ENCODE results near the gene PRLHR.
A peak's percentile ranks its signal among the peaks of the same experiment; 100 is the strongest.

The PRLHR gene

GRCh38 chr10:118583611-118584010 lies 11.8 kb downstream of the PRLHR start:
- in situ Hi-C loops (cut with HindIII; ENCODE audit: low pct_unique_long_range_greater_than_20kb, low sequenced_read_pairs): no loop called here
- TF ChIP-seq JUND (IDR thresholded peaks at IDR 0.05; ENCODE audit: low read depth): no peak
- DNase-seq (ENCODE audit: low read depth in 1 of 2, low spot score in 1 of 2): no peak

DNA sequence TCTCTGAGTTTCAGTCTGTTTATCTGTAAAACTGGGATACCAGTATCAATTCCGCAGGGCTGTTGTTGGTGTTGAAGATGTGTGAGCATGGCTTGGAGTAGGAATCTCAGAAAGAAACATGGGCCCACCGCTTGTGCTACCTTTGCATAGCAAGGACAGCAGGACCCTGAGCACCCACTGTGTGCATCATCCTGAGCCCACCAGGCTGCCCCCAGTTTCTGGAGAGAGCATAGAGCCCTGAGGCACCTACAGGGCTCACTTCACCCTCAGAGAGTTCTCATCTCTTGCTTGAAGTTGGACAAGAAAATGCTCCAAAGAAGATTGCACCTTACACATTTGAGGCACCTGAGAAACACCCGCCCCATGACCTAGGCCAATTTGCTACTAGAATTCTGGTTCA lies 12.9 kb downstream of the PRLHR start:
- no peak for TF ChIP-seq JUND (IDR thresholded peaks at IDR 0.05; ENCODE audit: low read depth)
- DNase-seq (ENCODE audit: low read depth in 1 of 2, low spot score in 1 of 2): no peak
- in situ Hi-C loops (cut with HindIII; ENCODE audit: low pct_unique_long_range_greater_than_20kb, low sequenced_read_pairs): no loop called here

DNA sequence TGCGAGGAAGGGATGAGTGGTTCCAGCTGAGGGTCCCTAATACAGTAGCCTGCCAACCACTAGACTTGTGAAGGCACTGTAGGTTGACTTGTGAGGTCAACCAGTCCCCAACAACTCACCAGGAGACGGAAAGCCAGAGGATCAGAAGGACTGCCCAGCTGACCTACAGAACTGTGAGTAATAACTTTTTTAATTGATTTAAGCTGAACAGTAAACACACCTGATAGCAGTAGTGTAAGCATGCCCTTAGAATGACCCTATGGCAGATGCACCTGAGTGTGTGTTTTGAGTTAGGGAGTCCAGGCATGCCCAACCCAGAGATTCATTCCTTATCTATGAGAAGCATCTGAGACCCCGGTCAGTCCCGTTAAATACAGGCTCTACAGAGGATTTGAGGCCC lies 14.1 kb downstream of the PRLHR start:
- TF ChIP-seq JUND (IDR thresholded peaks at IDR 0.05; ENCODE audit: low read depth): no peak
- in situ Hi-C loops (cut with HindIII; ENCODE audit: low pct_unique_long_range_greater_than_20kb, low sequenced_read_pairs): no loop called here
- DNase-seq (ENCODE audit: low read depth in 1 of 2, low spot score in 1 of 2): no peak

DNA sequence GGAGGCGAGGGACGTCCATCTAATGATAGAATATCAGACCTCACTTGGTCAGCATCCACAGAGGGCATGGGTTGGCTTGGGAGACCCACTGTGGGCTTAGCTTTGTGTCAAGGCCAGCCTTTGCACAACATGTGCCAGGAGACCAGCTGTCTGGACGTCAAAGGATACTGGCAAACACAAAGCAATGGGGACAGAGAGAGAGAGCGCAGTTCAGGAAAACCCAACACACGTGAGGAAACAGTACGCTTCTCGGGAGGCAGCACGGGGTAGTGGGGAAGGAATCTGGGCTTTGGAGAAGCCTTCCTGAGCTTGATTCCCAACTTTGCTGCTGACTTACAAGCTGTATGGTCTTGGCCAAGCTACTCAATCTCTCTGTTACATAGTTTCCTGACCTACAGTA lies 14.7 kb downstream of the PRLHR start:
- in situ Hi-C loops (cut with HindIII; ENCODE audit: low pct_unique_long_range_greater_than_20kb, low sequenced_read_pairs): no loop called here
- DNase-seq (ENCODE audit: low read depth in 1 of 2, low spot score in 1 of 2): no peak
- TF ChIP-seq JUND (IDR thresholded peaks at IDR 0.05; ENCODE audit: low read depth): no peak

- in situ Hi-C loops (cut with HindIII; ENCODE audit: low pct_unique_long_range_greater_than_20kb, low sequenced_read_pairs): no loop called here
- no peak for DNase-seq (ENCODE audit: low read depth in 1 of 2, low spot score in 1 of 2)
- TF ChIP-seq JUND (IDR thresholded peaks at IDR 0.05; ENCODE audit: low read depth): no peak
Observed at GRCh38 chr10:118573512-118573911, 21.9 kb downstream of the PRLHR start.

GRCh38 chr10:118572256-118573041 lies 23.0 kb downstream of the PRLHR start:
- DNase-seq (ENCODE audit: low read depth in 1 of 2, low spot score in 1 of 2): no peak
- in situ Hi-C loops (cut with HindIII; ENCODE audit: low pct_unique_long_range_greater_than_20kb, low sequenced_read_pairs): no loop called here
- no peak for TF ChIP-seq JUND (IDR thresholded peaks at IDR 0.05; ENCODE audit: low read depth)

GRCh38 chr10:118571123-118571522 lies 24.3 kb downstream of the PRLHR start:
- in situ Hi-C loops (cut with HindIII; ENCODE audit: low pct_unique_long_range_greater_than_20kb, low sequenced_read_pairs): no loop called here
- no peak for TF ChIP-seq JUND (IDR thresholded peaks at IDR 0.05; ENCODE audit: low read depth)
- no peak for DNase-seq (ENCODE audit: low read depth in 1 of 2, low spot score in 1 of 2)

- in situ Hi-C loops (cut with HindIII; ENCODE audit: low pct_unique_long_range_greater_than_20kb, low sequenced_read_pairs): no loop called here
- no peak for TF ChIP-seq JUND (IDR thresholded peaks at IDR 0.05; ENCODE audit: low read depth)
- no peak for DNase-seq (ENCODE audit: low read depth in 1 of 2, low spot score in 1 of 2)
Observed at GRCh38 chr10:118570591-118570990, 24.9 kb downstream of the PRLHR start.

- DNase-seq (ENCODE audit: low read depth in 1 of 2, low spot score in 1 of 2): no peak
- in situ Hi-C loops (cut with HindIII; ENCODE audit: low pct_unique_long_range_greater_than_20kb, low sequenced_read_pairs): no loop called here
- TF ChIP-seq JUND (IDR thresholded peaks at IDR 0.05; ENCODE audit: low read depth): no peak
Observed at GRCh38 chr10:118569882-118570252, 25.6 kb downstream of the PRLHR start.

DNA sequence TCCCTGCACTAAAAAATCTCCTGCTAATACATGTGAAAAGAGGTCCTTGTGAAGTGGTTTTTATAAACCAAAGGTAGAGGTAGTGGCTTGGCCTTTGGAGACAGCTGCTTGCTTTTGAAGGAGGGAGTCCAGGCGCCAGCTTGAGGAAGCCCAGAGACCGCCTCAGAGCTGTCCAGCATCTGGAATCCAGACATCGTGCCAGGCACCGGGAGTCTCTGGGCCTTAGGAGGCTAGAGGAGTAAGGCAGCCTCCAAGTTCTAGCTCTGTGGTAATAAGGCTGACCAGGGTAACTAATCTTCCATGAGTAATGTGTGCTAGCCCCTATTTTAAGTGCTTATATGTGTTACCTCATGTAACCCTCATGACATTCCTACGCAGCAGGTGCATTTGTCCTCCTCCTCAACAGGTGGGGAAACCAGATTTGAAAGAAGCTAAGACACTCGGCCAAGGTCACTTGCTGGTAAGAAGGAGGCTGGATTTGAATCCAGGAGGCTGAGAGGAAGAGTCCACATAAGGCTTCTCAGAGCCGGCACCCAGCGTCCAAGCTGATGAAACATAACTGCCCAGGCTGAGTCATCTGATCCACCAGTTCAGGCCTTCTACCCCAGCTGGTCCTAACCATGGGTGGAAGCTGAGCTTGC lies 26.1 kb downstream of the PRLHR start:
- no peak for TF ChIP-seq JUND (IDR thresholded peaks at IDR 0.05; ENCODE audit: low read depth)
- no peak for DNase-seq (ENCODE audit: low read depth in 1 of 2, low spot score in 1 of 2)
- in situ Hi-C loops (cut with HindIII; ENCODE audit: low pct_unique_long_range_greater_than_20kb, low sequenced_read_pairs): no loop called here

- peak; percentile 31 to 61 for DNase-seq (ENCODE audit: low read depth in 1 of 2, low spot score in 1 of 2)
- in situ Hi-C loops (cut with HindIII; ENCODE audit: low pct_unique_long_range_greater_than_20kb, low sequenced_read_pairs): no loop called here
- no peak for TF ChIP-seq JUND (IDR thresholded peaks at IDR 0.05; ENCODE audit: low read depth)
Observed at GRCh38 chr10:118568327-118568848, 27.1 kb downstream of the PRLHR start.

- in situ Hi-C loops (cut with HindIII; ENCODE audit: low pct_unique_long_range_greater_than_20kb, low sequenced_read_pairs): no loop called here
- TF ChIP-seq JUND (IDR thresholded peaks at IDR 0.05; ENCODE audit: low read depth): no peak
- DNase-seq (ENCODE audit: low read depth in 1 of 2, low spot score in 1 of 2): no peak
Observed at GRCh38 chr10:118567701-118568248, 27.7 kb downstream of the PRLHR start.

GRCh38 chr10:118566911-118567310 lies 28.5 kb downstream of the PRLHR start:
- in situ Hi-C loops (cut with HindIII; ENCODE audit: low pct_unique_long_range_greater_than_20kb, low sequenced_read_pairs): no loop called here
- DNase-seq (ENCODE audit: low read depth in 1 of 2, low spot score in 1 of 2): no peak
- TF ChIP-seq JUND (IDR thresholded peaks at IDR 0.05; ENCODE audit: low read depth): no peak
